HepG2 (cell line): ENCODE data around the gene TENM3.

ENCODE experiments used
- ATF7 ChIP-seq, 2 experiments: fragments of 450-650 bp in 1 of 2; sonication (generic) in 1 of 2; formaldehyde crosslinking in 1 of 2; IDR thresholded peaks; 2 replicates each; pipeline versions ENCODE4 v1.4.0 to v1.6.1; 2016 to 2020; ENCODE audit warnings: antibody characterized with exemption in 1 of 2, mild to moderate bottlenecking in 1 of 2, missing genetic modification reagents in 1 of 2
- CBX5 ChIP-seq: sonication (generic); formaldehyde crosslinking; IDR thresholded peaks from 2 replicates; pipeline ENCODE4 v1.4.0; 2020; ENCODE audit warnings: missing genetic modification reagents, borderline replicate concordance
- CREM ChIP-seq, 2 experiments: sonication (generic) in 1 of 2; formaldehyde crosslinking in 1 of 2; IDR thresholded peaks; 2 replicates each; pipeline versions ENCODE4 v1.4.0 to v1.6.1; 2016 to 2020; ENCODE audit warnings: antibody characterized with exemption in 1 of 2, mild to moderate bottlenecking in 1 of 2, missing genetic modification reagents in 1 of 2
- CTCF ChIP-seq: sonication (generic); formaldehyde crosslinking; IDR thresholded peaks from 2 replicates; pipeline ENCODE4 v1.5.0; 2020; ENCODE audit warnings: mild to moderate bottlenecking, missing genetic modification reagents, moderate library complexity
- EZH2 ChIP-seq: conservative IDR thresholded peaks from 2 replicates; pipeline ENCODE4 v1.6.1; 2012; ENCODE audit warnings: mild to moderate bottlenecking, low read depth, low read length, moderate library complexity
- HBP1 ChIP-seq: IDR thresholded peaks from 2 replicates; pipeline ENCODE4 v1.6.1; 2016; ENCODE audit warnings: low read depth, control low read depth
- PTBP1 ChIP-seq: fragments of 200-400 bp; formaldehyde crosslinking; IDR thresholded peaks from 2 replicates; pipeline ENCODE4 v1.6.1; 2018; ENCODE audit warnings: low read length, low read depth; ENCODE audit not compliant: poor library complexity, severe bottlenecking
- REST ChIP-seq, 2 experiments: IDR thresholded peaks; 2 replicates each; pipeline ENCODE4 v1.6.1; 2011 to 2012; ENCODE audit warnings: low read length in 2 of 2, borderline replicate concordance in 1 of 2, low read depth in 1 of 2, mild to moderate bottlenecking in 1 of 2, moderate library complexity in 1 of 2
- RFX5 ChIP-seq: IDR thresholded peaks from 2 replicates; pipeline ENCODE4 v1.6.1; 2011; ENCODE audit warnings: low read depth, low read length, improper control_type of control experiment
- ZNF343 ChIP-seq: sonication (generic); formaldehyde crosslinking; IDR thresholded peaks from 2 replicates; pipeline ENCODE4 v1.4.0; 2020; ENCODE audit warnings: mild to moderate bottlenecking, missing genetic modification reagents

- TF ChIP-seq ATF7 (IDR thresholded peaks at IDR 0.05) (no peak), ATF7 (CRISPR knock-in tag; IDR thresholded peaks at IDR 0.05) (no peak), ZNF343 (CRISPR knock-in tag) (no peak), CTCF (CRISPR knock-in tag) (no peak), REST (IDR thresholded peaks at IDR 0.05; ENCODE audit: borderline replicate concordance in 1 of 2, low read depth in 1 of 2, low read length in 2 of 2) (no peak), RFX5 (no peak), CREM (IDR thresholded peaks at IDR 0.05) (no peak), CREM (CRISPR knock-in tag; IDR thresholded peaks at IDR 0.05) (no peak), CBX5 (no peak), PTBP1 (no peak), EZH2 (no peak), HBP1 (CRISPR knock-in tag) (no peak)
These were observed 557.0 kb downstream of the TENM3 start for GRCh38 chr4:182800216-182800515.
